GM18873 (cell line): Measurements from ENCODE around the gene OTOGL.
"Not testable (repeated sequence)": the region's sequence is repeated elsewhere in the genome, so short reads cannot be mapped to it uniquely, and the experiment has no call there.

Experiments
- ATAC-seq: cut with Tn5 transposase; IDR thresholded peaks from one replicate; pipeline ENCODE4 v1.9.1; 2021; ENCODE audit warnings: mild to moderate bottlenecking, moderate library complexity, moderate number of reproducible peaks; ENCODE audit not compliant: unreplicated experiment, low FRiP score

The OTOGL gene

DNA sequence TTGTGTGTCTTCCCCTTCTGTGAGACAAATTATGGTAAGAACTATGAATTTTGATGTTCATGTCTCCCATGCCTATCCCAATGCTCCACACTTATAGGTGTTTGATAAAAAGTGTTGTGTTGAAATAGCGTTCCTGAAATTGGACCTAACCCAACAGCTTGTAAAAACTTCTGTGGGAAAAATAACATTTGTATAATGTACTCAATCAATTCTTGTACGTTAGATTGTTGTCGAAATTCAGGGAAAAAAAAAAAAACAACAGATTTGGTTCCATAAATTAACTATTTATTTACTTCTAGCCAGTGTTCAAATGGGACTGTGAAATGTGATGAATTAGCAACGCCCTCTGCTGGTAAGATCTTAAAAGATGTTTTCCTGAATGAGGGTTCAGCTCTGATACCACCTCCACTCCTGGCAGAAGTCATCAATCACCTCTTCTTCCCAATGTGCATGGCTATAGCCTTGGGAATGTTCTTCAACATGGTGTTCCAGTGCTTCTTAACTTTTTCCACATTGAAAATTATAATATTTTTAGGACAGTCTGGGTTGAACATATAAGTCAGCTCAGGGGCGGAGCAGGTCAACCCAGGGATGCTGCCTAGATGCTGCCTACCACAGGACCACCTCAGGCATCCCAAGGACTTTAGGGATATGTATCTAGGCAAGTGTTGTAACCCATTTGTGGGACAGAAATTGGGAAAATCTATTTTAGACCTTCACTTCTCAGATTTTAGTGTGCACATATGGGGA lies 170.6 kb downstream of the OTOGL start:
- no peak for ATAC-seq

GRCh38 chr12:80271780-80272179 lies 172.4 kb downstream of the OTOGL start:
- ATAC-seq = no peak

DNA sequence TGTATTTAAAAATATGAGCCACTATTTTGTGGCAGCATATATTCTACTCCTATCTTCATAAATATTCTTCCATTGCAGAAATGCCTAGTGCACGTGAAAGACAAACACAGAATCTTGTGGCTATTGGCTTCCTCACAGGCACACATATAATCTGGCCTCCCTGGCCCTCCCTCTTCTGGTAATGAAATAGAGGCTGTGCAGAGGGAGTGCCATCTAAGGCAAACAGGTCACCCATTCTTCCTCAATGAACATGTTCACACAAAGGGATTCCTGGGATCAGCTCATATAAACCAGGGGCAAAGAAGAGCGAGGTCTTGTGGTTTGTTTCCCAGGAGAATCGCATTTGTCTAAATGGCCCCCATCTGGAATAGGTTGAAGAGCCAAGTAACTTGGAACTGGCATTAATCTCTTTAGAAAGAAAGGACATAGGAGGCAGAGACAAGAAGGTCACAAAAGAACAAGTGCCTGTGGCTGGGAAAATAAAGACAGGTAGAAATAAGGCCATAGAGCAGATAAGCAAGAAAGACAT lies 173.1 kb downstream of the OTOGL start:
- ATAC-seq = no peak

- ATAC-seq = no peak
Observed at GRCh38 chr12:80273144-80273543, 173.8 kb downstream of the OTOGL start.

DNA sequence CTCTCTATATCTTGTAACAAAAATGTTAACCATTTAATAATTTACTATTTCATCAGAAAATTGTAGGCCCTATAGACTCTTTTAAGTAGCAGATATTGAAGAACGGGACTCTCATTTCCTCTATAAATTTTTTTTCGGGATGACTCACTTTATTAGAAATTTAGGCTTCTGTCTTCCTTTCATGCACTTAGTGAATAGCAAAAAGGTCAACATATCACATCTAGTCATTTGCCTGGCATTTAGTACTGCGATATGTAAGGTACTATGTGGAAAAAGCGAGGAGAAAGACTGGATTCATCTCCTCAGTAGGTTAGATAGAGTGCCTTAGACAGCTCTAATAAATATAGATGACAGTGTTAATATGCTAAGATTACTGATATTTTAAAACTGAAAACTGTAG lies 178.4 kb downstream of the OTOGL start:
- ATAC-seq = no peak

GRCh38 chr12:80282226-80282625 lies 182.9 kb downstream of the OTOGL start:
- ATAC-seq = no peak

DNA sequence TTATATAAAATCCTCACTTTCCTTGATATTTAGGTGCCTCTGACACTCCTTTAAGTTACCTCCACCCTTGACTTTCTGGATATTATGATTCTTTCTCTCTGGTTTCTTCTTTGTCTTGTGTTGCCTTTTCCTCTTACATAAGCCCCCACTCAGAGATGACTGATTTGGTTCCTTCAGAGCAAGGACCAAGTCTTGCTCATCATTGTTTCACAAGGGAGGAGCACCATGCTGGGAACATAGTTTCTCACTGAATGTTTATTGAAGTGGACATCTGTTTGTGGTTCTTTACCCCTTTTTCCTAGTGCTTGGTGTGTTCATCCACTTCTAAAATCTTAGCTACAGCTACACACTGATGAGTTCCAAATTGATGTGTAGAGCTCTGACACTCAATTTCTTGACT lies 183.4 kb downstream of the OTOGL start:
- no peak for ATAC-seq

DNA sequence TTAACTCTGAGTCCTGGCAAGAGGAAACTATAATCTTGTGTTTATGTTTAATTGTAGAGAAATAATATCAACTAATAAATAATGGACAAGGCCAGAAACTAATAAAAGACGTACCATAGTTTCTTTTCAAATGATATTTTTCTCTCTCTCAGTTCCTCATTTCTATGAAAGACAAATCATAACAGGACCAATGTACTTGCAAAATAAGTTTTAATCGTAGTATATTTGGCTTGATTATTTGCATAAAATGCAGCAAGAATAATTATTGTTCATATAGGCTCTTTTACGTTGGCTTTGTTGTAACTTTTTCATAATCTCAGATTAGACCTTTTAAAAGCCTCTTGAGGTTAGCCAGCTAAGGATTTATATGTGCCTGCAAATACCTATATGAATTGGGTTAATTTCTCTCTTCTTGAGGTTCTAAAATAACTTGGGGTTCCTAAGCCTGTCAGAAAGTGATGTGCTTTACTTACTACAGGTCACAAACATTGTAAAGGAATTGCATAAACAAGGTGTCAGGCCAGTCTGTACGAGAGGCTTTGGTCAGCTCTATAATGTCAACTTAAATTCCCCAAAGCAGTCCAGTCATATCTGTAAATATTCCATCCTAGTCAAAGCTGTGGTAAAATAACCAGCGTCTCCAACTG lies 191.9 kb downstream of the OTOGL start:
- no peak for ATAC-seq

DNA sequence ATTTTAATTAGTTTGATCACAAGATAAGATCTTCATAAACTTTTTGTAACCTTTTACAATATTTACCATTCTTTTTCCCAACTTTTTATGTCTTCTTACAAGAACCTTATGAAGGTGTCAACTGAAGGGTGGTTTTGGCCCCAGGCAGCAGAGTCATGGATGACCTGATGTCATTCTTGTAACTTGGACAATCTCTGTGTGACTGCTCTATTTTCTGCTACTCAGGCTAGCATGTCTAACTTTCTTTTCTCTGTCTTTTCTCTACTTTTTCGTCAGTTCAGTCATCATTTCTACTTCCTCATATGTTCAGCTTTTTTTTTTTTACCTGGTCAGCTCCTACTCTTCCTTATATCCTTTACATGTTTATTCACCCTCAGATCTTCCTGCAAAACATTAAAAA lies 194.0 kb downstream of the OTOGL start:
- ATAC-seq = no peak

DNA sequence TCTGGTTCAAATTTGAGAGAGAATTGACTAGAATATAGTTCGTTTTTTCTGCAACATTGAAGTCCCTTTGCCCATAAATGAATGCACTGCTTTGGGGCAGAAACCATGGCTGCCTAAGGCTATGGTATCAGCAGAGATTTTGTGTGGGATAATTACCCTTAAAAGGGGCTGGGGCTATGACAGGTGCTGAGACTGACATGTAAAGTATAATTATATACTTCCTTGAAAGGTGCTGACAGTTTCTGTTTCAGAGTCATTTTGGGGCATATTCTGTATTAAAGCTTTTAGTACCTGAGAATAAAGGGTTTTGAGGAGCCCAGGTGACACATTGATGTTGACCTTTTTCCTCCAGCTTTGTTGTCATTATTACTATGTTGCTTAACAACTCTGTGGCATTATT lies 194.4 kb downstream of the OTOGL start:
- ATAC-seq = peak; percentile 50

DNA sequence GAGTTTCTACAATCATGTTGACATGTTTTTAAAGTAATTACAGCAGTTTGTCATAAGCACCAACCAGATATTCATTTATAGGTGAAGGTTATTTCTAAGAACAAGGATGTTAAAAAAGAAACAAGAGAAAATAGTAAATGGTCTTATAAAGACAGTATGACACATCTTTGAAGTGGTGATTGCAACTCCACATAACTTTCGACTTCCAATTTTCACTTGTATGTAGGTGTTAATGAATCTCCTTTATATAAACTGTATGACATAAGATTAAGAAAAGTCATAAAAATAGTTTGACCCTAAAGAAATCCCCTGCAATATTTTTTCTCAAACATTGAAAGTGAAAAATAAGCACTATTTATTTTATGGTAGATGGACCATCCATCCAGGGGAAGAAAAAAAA lies 199.9 kb downstream of the OTOGL start:
- no peak for ATAC-seq

DNA sequence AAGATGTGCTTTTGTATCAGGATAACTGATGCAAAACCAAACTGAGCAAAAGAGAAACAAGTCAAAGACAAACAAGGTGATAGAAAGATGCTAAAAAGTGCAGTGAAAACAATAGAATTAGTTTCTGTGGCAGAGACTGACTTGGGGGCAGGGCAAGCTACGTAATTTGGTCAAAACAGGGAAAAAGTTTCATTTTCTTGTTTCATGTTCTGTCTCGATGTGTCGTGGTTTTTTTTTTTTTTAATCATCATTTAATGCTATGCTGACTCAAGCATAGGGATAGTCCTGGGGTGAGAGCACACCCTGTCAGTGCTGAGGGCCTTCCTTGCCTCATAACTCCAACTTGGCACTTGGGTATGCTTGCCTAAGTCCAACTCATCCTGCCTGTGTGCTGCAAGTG lies 200.6 kb downstream of the OTOGL start:
- peak; percentile 79 for ATAC-seq

DNA sequence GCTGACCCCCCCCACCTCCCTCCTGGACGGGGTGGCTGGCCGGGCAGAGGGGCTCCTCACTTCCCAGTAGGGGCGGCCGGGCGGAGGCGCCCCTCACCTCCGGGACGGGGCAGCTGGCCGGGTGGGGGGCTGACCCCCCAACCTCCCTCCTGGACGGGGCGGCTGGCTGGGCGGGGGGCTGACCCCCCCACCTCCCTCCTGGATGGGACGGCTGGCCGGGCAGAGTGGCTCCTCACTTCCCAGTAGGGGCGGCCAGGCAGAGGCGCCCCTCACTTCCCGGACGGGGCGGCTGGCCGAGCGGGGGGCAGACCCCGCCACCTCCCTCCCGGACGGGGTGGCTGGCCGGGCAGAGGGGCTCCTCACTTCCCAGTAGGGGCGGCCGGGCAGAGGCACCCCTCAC lies 208.1 kb downstream of the OTOGL start:
- not testable (repeated sequence) for ATAC-seq

DNA sequence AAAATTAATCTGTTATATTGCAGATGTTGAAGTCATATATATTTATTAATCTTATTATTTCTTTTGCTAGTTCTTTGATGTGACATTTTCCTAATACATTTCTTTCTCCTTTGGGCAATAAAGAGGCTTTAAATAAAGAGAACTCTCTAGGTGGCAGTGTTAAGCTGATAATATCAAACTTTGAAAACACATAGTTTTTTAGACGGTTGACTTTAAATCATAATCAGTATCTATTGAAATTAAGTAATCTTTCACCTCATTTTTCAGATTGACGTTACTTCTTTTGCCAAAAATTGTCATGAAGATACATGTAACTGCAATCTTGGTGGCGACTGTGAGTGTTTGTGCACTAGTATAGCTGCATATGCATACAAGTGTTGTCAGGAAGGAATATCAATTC lies 213.9 kb downstream of the OTOGL start:
- no peak for ATAC-seq

- no peak for ATAC-seq
Observed at GRCh38 chr12:80314741-80315140, 215.4 kb downstream of the OTOGL start.

DNA sequence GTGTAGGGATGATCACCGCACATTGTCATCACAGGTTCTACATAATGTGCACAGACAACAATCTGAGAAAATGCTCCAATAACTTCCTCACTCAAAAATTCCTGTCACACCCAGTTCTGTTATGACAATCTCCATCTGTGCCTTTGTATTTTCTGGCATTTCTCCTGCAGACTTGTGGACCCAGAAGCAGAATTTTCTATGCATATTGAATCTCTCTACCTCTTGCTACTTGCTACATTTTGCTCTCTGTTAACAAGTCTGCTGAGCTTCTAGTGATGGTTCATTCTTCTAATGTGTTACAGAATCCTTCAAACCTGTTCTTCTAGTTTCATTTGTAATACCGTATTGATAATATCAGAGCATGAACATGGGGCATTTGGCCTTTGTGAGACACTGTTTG lies 216.9 kb downstream of the OTOGL start:
- ATAC-seq = no peak

DNA sequence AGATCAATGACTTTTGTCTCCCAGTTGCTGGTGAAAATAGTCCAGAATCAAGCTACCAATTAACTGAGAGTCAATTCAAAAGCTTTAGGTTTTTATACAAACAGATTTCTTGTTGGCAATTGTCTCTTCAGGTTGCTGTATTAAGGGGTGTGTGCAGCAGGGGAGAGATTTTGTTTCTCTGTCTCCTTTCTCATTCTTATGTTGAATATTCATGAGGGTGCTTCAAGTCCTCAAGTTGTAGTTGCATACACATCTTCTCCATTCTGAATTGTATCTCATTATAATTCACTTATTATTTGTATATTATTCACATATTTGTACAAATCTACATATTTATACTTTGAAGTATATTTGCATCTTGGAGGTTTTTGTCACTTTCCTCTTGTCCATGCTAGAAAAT lies 218.0 kb downstream of the OTOGL start:
- ATAC-seq = no peak

GRCh38 chr12:80317899-80318298 lies 218.6 kb downstream of the OTOGL start:
- ATAC-seq = no peak

DNA sequence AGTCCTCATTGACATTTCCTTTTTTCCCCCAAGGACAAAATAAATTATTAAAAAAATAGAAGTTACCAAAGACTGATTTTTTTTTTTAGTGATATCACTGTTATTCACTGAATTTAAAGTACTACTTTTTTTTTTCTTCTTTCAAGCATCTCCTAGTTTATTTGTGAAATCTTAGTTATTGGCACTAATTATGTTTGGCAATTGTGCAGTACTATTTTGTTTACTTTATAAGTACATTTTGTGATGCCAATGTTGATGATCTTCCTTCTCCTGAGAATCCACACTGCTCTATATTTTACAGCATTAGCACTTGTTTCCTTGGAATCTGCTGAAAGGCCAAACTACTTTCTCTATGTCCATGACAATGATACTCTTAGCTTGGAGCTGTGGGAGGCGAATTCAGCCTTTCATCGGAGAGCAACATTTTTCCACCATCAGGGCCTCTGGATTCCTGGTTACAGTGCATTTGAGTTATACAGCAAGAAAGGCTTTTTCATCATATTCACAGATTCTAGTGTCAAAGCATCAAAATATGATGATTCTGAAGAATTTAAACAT lies 220.9 kb downstream of the OTOGL start:
- no peak for ATAC-seq

- no peak for ATAC-seq
Observed at GRCh38 chr12:80321653-80322052, 222.3 kb downstream of the OTOGL start.

DNA sequence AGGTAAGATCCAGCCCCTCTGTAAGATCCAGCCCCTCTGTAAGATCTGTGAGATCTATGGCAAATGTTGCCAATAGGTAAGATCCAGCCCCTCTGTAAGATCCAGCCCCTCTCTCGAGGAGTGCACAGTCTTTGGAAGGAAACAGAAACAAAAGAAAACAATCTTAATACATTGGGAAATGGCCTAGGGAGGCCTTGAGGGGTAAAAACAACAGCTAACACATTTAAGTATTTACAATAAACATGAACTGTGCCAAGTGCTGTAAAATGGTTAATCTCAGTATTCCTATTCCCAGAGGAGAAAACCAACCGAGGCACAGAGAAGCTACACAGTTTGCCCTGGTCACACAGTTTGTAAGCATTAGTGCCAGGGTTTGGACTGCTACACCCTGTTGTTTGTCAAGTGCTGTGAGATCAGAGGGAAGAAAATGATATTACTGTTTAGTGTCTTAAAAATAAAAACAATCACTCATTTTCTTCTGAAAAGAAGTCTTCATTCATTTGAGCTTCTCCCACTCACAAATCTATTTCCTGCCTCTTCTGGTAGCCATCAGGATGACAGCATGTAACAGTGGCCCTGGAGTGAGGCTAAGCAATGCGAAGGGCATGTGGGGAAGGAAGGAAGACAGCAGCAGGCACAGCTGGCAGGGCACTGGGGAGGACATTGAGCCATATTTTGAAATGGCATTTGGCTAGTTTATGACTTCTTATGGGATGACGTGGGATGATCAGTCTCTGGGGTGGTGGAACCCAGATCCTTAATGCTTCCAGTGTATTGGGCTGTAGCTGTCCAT lies 226.0 kb downstream of the OTOGL start:
- no peak for ATAC-seq
